Ascending aorta (tissue), 2 donors: ENCODE results near the gene KANSL1. TPM values are rescaled to one million over a fixed set of nuclear protein-coding genes. Genes with fewer than 3 reads are reported as not detected.

Source experiments
- DNase-seq, 2 donors: peaks; one replicate each; pipeline ENCODE4 v3.0.0-alpha.2; 2019; ENCODE audit warnings: low spot score in 2 of 2
- H3K27ac ChIP-seq, 2 donors: fragments of 200-600 bp; sonication (generic); one replicate each; pipeline ENCODE4 v1.5.1; 2016 to 2017; ENCODE audit warnings: mild to moderate bottlenecking in 1 of 2
- H3K27me3 ChIP-seq: fragments of 200-600 bp; sonication (generic); one replicate; pipeline ENCODE4 v1.5.1; 2017
- H3K36me3 ChIP-seq, 2 donors: fragments of 200-600 bp; sonication (generic); one replicate each; pipeline ENCODE4 v1.5.1; 2016
- H3K4me1 ChIP-seq, 2 donors: fragments of 200-600 bp; sonication (generic); one replicate each; pipeline ENCODE4 v1.5.1; 2016 to 2017; ENCODE audit warnings: mild to moderate bottlenecking in 1 of 2
- H3K4me3 ChIP-seq, 2 donors: fragments of 200-600 bp; sonication (generic); one replicate each; pipeline ENCODE4 v1.5.1; 2016 to 2017; ENCODE audit warnings: mild to moderate bottlenecking in 1 of 2
- H3K9me3 ChIP-seq, 2 donors: fragments of 200-600 bp; sonication (generic); one replicate each; pipeline ENCODE4 v1.5.1; 2016
- CTCF ChIP-seq, 3 experiments: fragments of 200-600 bp in 2 of 3; fragments of 450-650 bp in 1 of 3; sonication (generic) in 2 of 3; IDR thresholded peaks; one replicate each; pipeline ENCODE4 v1.5.1; 2016 to 2019; ENCODE audit warnings: antibody characterized with exemption in 3 of 3, mild to moderate bottlenecking in 1 of 3, moderate library complexity in 1 of 3
- intact Hi-C: fragments of 100-400 bp; cut with DNase I; formaldehyde crosslinking; loops from one replicate; pipeline ENCODE4 v1.15.1; 2023
- total RNA-seq: library from RNA; depleted of rRNA; stranded (reverse); fragments of >200 nt; gene quantifications from one replicate; pipeline ENCODE4 v1.1.0, GENCODE V29; 2016

KANSL1 gene
- total RNA-seq, 1 donor from 2014 or later, result 53.5 TPM

- intact Hi-C loops, result no loop called here
Measured at GRCh38 chr17:46049656-46050055, 143.6 kb downstream of the KANSL1 start.

GRCh38 chr17:46047856-46048255, 145.4 kb downstream of the KANSL1 start:
- Histone ChIP-seq H3K9me3 (no peaks in the 10 kb centered on the region), H3K36me3 (peaks cover 22 to 64% of the 10 kb centered on the region in 2 donors), H3K4me1 (peaks cover 0 to 4% of the 10 kb centered on the region in 2 donors), H3K27me3 (no peaks in the 10 kb centered on the region), H3K27ac (no peak overlapping the region), H3K4me3 (no peak overlapping the region)
- TF ChIP-seq CTCF (IDR thresholded peaks at IDR 0.05), result no peak
- DNase-seq, result no peak
- intact Hi-C loops, result no loop called here

More at GRCh38 chr17:46049656-46050055, 143.6 kb downstream of the KANSL1 start:
- Histone ChIP-seq H3K27me3 (no peaks in the 10 kb centered on the region), H3K27ac (no peak overlapping the region), H3K4me1 (no peaks in the 10 kb centered on the region), H3K36me3 (peaks cover 22 to 59% of the 10 kb centered on the region in 2 donors), H3K4me3 (no peak overlapping the region), H3K9me3 (no peaks in the 10 kb centered on the region)
- DNase-seq, result no peak
- no peak for TF ChIP-seq CTCF (IDR thresholded peaks at IDR 0.05)

- Histone ChIP-seq H3K27ac (no peak overlapping the region), H3K9me3 (no peaks in the 10 kb centered on the region)
Measured at GRCh38 chr17:46047398-46047797, 145.8 kb downstream of the KANSL1 start.

GRCh38 chr17:46046957-46047356, 146.3 kb downstream of the KANSL1 start:
- Histone ChIP-seq H3K27ac (no peak overlapping the region), H3K4me3 (no peak overlapping the region)

More at GRCh38 chr17:46047398-46047797, 145.8 kb downstream of the KANSL1 start:
- intact Hi-C loops, result no loop called here
- Histone ChIP-seq H3K36me3 (peaks cover 22 to 67% of the 10 kb centered on the region in 2 donors), H3K4me1 (peaks cover 0 to 4% of the 10 kb centered on the region in 2 donors), H3K4me3 (no peak overlapping the region), H3K27me3 (no peaks in the 10 kb centered on the region)
- no peak for DNase-seq
- TF ChIP-seq CTCF (IDR thresholded peaks at IDR 0.05), result no peak

GRCh38 chr17:46045639-46046038, 147.6 kb downstream of the KANSL1 start:
- no peak for DNase-seq
- no peak for TF ChIP-seq CTCF (IDR thresholded peaks at IDR 0.05)
- Histone ChIP-seq H3K36me3 (peaks cover 22 to 68% of the 10 kb centered on the region in 2 donors), H3K9me3 (no peaks in the 10 kb centered on the region), H3K27me3 (no peaks in the 10 kb centered on the region), H3K27ac (no peak overlapping the region), H3K4me1 (peaks cover 0 to 4% of the 10 kb centered on the region in 2 donors), H3K4me3 (no peak overlapping the region)
- intact Hi-C loops, result loop anchor here (2.0 kb wide), 1 partner anchor 147 kb away; the partner anchor contains the start of gene KANSL1

More at GRCh38 chr17:46046957-46047356, 146.3 kb downstream of the KANSL1 start:
- peaks cover 0 to 4% of the 10 kb centered on the region in 2 donors for H3K4me1 ChIP-seq
- no peak for DNase-seq
- H3K9me3 ChIP-seq, result no peaks in the 10 kb centered on the region
- H3K27me3 ChIP-seq, result no peaks in the 10 kb centered on the region
- no peak for TF ChIP-seq CTCF (IDR thresholded peaks at IDR 0.05)
- H3K36me3 ChIP-seq, result peaks cover 22 to 72% of the 10 kb centered on the region in 2 donors
- intact Hi-C loops, result no loop called here
